ENCODE results near the gene CAPZB.

The CAPZB gene

DNA sequence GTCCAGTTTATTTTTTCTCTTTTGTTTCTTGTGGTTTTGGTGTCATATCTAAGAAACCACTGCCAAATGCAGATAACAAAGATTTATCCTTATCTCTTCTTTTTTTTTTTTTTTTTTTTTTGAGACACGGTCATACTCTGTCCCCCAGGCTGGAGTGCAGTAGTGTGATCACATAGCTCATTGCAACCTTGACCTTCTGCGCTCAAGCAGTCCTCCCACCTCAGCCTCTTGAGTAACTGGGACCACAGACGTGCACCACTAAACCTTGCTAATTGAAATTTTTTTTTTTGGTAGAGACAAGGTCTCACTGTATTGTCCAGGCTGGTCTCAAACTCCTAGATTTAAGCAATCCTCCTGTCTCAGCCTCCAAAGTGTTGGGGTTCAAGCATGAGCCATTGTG, 164.3 kb downstream of the CAPZB start:
- TF ChIP-seq POLR2AphosphoS5 (IDR thresholded peaks at IDR 0.05; ENCODE audit: low read depth, low read length), result no peak
- no peak for TF ChIP-seq TAF1 (IDR thresholded peaks at IDR 0.05; ENCODE audit: borderline replicate concordance, insufficient read depth, low read length)
- TF ChIP-seq, protein P1, sequence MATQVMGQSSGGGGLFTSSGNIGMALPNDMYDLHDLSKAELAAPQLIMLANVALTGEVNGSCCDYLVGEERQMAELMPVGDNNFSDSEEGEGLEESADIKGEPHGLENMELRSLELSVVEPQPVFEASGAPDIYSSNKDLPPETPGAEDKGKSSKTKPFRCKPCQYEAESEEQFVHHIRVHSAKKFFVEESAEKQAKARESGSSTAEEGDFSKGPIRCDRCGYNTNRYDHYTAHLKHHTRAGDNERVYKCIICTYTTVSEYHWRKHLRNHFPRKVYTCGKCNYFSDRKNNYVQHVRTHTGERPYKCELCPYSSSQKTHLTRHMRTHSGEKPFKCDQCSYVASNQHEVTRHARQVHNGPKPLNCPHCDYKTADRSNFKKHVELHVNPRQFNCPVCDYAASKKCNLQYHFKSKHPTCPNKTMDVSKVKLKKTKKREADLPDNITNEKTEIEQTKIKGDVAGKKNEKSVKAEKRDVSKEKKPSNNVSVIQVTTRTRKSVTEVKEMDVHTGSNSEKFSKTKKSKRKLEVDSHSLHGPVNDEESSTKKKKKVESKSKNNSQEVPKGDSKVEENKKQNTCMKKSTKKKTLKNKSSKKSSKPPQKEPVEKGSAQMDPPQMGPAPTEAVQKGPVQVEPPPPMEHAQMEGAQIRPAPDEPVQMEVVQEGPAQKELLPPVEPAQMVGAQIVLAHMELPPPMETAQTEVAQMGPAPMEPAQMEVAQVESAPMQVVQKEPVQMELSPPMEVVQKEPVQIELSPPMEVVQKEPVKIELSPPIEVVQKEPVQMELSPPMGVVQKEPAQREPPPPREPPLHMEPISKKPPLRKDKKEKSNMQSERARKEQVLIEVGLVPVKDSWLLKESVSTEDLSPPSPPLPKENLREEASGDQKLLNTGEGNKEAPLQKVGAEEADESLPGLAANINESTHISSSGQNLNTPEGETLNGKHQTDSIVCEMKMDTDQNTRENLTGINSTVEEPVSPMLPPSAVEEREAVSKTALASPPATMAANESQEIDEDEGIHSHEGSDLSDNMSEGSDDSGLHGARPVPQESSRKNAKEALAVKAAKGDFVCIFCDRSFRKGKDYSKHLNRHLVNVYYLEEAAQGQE (IDR thresholded peaks at IDR 0.05; ENCODE audit: insufficient read depth in 1 of 2, low read depth in 2 of 2, low read length in 2 of 2), result no peak
- TF ChIP-seq SIN3A (IDR thresholded peaks at IDR 0.05; ENCODE audit: borderline replicate concordance, insufficient read depth, low read length), result no peak
- TF ChIP-seq FOXP2 (optimal IDR thresholded peaks at IDR 0.05; ENCODE audit: borderline replicate concordance, extremely low read depth, extremely low read length, insufficient read depth), result no peak

DNA sequence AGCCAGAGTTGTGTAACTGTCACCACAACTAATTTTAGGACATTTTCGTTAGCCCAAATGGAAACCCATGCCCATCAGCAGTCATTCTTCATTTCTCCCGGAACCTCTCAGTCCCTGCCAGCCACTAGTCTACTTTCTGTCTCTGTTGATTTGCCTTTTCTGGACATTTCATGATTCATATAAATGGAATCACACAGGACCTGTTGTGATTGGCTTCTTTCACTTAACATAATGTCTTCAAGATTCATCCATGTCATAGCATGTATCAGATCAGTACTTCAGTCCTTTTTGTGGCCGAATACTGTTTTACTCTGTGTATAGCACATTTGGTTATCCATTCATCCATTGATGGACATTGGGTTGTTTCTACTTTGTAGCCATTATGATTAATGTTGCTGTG, 166.1 kb downstream of the CAPZB start:
- TF ChIP-seq, protein P1 (IDR thresholded peaks at IDR 0.05; ENCODE audit: insufficient read depth in 1 of 2, low read depth in 2 of 2, low read length in 2 of 2), result no peak
- TF ChIP-seq SIN3A (IDR thresholded peaks at IDR 0.05; ENCODE audit: borderline replicate concordance, insufficient read depth, low read length) (no peak), TAF1 (IDR thresholded peaks at IDR 0.05; ENCODE audit: borderline replicate concordance, insufficient read depth, low read length) (no peak), POLR2AphosphoS5 (IDR thresholded peaks at IDR 0.05; ENCODE audit: low read depth, low read length) (no peak), FOXP2 (optimal IDR thresholded peaks at IDR 0.05; ENCODE audit: borderline replicate concordance, extremely low read depth, extremely low read length, insufficient read depth) (no peak)

DNA sequence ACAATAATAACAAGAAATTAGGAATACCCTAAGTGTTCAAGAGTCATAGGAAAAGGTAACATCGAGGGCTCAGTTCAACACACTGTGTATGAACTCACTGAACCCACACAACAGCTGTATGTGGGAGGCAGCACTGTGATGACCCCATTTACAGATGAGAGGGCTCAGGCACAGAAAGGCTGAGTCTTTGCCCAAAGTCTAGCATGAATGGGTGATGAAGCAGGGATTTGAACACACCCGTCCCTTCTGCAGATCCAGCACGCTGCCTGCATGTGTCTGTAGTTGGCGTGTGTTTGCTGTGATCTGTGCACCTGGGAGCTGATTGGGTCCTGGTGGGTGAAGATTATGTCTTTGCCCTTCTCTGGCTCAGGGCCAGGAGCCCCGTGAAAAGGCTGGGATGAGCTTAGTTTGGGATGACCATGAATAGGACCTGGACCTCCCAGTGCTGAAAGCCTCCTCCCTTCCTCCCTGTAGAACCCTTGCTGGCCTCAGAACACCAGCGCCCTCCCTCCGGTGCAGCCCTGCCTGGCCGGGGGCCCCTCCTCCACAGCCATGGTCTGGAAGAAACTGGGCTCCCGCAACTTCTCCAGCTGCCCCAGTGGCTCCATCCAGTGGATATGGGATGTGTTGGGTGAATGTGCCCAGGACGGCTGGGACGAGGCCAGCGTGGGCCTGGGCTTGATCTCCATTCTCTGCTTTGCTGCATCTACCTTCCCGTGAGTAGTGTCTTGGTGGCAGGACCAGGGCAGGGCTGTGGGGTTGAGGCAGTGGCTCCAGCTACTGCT, 168.0 kb downstream of the CAPZB start:
- TF ChIP-seq, protein P1 (IDR thresholded peaks at IDR 0.05; ENCODE audit: insufficient read depth in 1 of 2, low read depth in 2 of 2, low read length in 2 of 2), result no peak
- TF ChIP-seq FOXP2 (optimal IDR thresholded peaks at IDR 0.05; ENCODE audit: borderline replicate concordance, extremely low read depth, extremely low read length, insufficient read depth) (no peak), TAF1 (IDR thresholded peaks at IDR 0.05; ENCODE audit: borderline replicate concordance, insufficient read depth, low read length) (no peak)

DNA sequence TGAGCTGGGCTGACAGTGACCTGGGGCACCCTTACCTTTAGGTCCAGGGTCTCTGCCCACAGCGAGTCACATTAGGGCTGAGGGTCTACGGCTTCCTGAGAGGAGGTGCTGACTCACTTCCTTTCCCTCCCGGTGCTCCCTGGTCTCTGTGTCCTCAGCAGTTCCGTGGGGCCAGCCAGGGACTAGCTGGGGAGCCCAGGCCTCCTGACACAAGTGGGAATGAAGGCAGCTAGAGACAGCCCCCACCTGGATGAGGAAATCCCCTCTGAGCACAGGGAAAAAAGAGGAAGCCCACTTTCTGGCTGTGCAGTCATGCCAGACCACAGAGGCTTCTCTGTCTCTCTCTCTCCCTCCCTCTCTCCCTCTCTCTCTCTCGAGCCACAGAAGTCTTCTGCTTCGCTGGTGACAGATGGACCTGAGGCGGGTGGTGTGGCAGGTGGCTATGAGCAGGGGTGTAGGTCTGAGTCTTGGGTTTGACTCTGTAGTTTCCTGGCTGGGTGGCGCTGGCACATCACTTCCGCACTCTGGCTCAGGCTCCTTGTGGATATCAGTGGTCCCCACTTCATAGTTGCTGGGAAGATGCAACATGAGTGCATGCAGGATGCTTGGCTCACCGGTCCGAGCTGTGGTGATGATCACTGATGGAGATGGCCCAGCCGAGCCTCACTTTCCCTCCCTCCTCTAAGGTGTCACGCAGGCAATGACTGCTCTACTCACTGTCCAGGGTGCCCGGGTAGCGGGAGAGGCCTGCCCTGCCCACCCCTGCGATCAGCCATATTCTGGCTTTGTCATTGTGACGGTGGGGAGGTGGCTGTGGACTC, 169.8 kb downstream of the CAPZB start:
- TF ChIP-seq, protein P1 (IDR thresholded peaks at IDR 0.05; ENCODE audit: insufficient read depth in 1 of 2, low read depth in 2 of 2, low read length in 2 of 2), result no peak
- TF ChIP-seq SIN3A (IDR thresholded peaks at IDR 0.05; ENCODE audit: borderline replicate concordance, insufficient read depth, low read length) (no peak), FOXP2 (optimal IDR thresholded peaks at IDR 0.05; ENCODE audit: borderline replicate concordance, extremely low read depth, extremely low read length, insufficient read depth) (no peak), POLR2AphosphoS5 (IDR thresholded peaks at IDR 0.05; ENCODE audit: low read depth, low read length) (no peak), TAF1 (IDR thresholded peaks at IDR 0.05; ENCODE audit: borderline replicate concordance, insufficient read depth, low read length) (no peak)
